ENCODE measurements around the gene DENND6A. TPM values are rescaled to one million over a fixed set of nuclear protein-coding genes. Genes with fewer than 3 reads are reported as not detected.

The DENND6A gene
- total RNA-seq, 4 donors from 2014 or later: 20.8 to 62.7 (median 21.8) TPM

DNA sequence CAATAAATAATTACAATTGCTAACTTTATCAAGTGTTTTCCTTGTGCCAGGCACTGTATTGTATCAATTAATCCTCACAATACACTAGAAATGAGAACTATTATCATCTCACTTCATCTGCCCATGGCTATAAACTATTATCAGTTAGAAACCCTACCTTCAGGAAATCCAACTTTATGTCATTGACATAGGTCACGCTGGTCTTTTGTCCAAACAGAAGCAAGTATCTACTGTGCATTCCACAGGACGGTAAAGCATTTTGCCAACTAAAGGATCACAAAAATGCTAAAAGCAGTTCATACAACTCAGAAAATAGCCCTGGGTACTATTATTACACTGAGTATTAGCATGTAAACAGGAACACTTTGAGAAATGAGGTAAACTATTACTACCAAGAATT is 9.6 kb downstream of the DENND6A start:
- no peak for ATAC-seq (ENCODE audit: low FRiP score)
- TF ChIP-seq, protein P1, sequence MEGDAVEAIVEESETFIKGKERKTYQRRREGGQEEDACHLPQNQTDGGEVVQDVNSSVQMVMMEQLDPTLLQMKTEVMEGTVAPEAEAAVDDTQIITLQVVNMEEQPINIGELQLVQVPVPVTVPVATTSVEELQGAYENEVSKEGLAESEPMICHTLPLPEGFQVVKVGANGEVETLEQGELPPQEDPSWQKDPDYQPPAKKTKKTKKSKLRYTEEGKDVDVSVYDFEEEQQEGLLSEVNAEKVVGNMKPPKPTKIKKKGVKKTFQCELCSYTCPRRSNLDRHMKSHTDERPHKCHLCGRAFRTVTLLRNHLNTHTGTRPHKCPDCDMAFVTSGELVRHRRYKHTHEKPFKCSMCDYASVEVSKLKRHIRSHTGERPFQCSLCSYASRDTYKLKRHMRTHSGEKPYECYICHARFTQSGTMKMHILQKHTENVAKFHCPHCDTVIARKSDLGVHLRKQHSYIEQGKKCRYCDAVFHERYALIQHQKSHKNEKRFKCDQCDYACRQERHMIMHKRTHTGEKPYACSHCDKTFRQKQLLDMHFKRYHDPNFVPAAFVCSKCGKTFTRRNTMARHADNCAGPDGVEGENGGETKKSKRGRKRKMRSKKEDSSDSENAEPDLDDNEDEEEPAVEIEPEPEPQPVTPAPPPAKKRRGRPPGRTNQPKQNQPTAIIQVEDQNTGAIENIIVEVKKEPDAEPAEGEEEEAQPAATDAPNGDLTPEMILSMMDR (IDR thresholded peaks at IDR 0.05): no peak
- DNase-seq (ENCODE audit: low spot score): no peak

DNA sequence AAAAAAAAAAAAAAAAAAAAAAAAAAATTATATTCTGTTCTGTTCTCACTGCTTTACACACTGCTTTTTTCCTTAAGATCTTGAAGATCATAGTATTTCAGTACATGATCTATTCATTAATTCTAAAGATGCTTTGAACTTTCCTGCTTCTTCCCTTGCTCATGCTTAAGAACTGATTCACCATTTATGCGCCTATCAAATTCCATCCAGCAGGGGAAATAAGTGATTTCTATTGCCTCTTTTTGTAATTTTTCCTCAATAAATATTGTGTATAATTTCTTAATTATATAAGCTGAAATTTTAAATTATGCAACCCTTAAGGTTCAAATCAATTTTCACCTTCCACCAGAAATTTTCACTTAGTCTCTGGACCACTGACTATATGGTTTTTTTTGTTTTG is 10.6 kb downstream of the DENND6A start:
- DNase-seq (ENCODE audit: low spot score): no peak
- no peak for ATAC-seq (ENCODE audit: low FRiP score)
- TF ChIP-seq, protein P1 (IDR thresholded peaks at IDR 0.05): no peak

DNA sequence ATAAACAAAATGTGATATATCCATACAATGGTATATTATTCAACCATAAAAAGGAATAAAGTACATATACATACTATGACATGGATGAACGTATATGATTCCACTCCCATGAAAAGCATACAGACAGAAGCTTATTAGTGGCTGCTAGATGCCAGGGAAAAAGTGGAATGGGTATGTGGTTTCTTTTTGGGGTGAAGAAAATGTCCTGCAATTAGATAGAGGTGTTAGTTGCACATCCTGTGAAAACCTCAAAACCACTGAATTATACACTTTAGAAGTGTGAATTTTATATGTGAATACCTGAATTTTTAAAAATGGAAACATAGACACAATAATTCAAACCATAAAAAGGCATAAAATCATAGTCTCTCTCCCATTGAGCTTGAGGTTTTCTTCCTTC is 11.2 kb downstream of the DENND6A start:
- DNase-seq (ENCODE audit: low spot score) (no peak), ATAC-seq (ENCODE audit: low FRiP score) (no peak)
- TF ChIP-seq, protein P1 (IDR thresholded peaks at IDR 0.05): no peak

DNA sequence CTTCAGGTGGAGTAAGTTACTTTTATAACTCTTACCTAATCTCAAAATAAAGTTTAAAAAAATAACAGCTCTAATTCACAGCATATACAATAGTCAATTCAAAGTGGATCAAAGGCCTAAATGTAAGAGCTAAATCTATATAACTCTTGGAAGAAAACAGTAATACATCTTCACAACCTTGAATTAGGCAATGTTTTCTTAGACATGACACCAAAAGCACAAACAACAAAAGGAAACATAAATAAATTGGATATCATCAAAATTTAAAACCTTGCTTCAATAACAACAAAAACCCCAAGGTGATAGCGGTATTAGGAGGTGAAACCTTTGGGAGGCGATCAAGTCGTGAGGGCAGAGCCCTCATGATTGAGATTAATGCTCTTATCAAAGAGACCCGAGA is 12.8 kb downstream of the DENND6A start:
- TF ChIP-seq, protein P1 (IDR thresholded peaks at IDR 0.05): no peak
- no peak for ATAC-seq (ENCODE audit: low FRiP score)
- DNase-seq (ENCODE audit: low spot score): no peak

DNA sequence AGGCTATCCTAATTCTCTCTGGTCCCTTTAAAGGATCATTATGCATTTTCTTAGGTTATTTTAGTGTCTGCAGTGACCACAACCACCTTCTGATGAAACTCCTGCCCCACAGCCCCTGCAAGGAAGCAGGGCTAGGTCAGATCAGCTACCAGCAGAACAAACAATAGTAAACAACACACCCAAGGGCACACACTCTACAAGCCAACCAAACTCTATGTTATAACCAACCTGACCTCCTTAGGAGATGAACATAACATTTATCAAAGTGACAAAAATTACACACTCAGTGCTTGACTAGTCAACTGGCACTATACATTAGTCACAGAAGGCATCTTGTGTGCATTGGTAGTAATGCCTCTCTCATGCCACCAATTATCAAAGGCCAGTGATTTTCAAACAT is 17.3 kb downstream of the DENND6A start:
- ATAC-seq (ENCODE audit: low FRiP score) (no peak), DNase-seq (ENCODE audit: low spot score) (no peak)
- TF ChIP-seq, protein P1 (IDR thresholded peaks at IDR 0.05): no peak

DNA sequence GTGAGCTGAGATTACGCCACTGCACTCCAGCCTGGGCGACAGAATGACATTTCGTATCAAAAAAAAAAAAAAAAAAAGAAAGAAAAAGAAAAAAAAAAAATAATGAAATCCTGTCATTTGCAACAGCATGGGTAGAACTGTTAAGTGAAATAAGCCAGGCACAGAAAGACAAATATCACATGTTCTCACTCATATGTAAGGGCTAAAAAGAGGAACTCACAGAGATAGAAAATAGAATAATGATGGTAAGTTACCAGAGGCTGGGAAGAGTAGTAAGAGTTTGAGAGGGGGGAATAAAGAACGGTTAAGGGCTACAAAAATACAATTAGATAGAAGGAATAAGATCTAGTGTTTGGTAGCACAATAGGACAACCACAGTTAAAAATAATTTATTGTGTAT is 19.7 kb downstream of the DENND6A start:
- ATAC-seq (ENCODE audit: low FRiP score) (no peak), DNase-seq (ENCODE audit: low spot score) (no peak)
- TF ChIP-seq, protein P1 (IDR thresholded peaks at IDR 0.05): no peak

DNA sequence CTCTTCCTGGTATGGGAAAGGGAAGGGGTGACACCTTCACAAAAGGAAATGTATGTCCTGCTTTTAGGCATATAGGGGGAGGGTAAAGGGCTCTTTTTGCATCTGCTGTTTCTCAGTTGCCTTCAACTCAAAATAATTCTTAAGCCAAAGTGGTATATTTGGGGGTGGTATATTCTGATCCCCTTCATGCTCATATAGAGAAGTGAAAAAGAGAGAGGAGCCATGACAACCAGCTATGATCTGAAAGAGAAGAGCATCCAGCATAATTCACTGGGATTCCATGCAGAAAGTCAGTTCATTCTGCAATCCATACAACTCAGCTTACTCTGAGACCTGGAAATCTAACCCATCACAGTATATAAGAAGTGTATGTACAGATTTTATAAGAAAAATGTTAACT is 22.3 kb downstream of the DENND6A start:
- TF ChIP-seq, protein P1 (IDR thresholded peaks at IDR 0.05): no peak
- DNase-seq (ENCODE audit: low spot score) (no peak), ATAC-seq (ENCODE audit: low FRiP score) (no peak)
